ENCODE data around the gene GLIS1. TPM values are rescaled to one million over a fixed set of nuclear protein-coding genes. Genes with fewer than 3 reads are reported as not detected.

Gene GLIS1
- total RNA-seq, 4 donors from 2014 or later: 0.59 to 3.9 (median 0.75) TPM

DNA sequence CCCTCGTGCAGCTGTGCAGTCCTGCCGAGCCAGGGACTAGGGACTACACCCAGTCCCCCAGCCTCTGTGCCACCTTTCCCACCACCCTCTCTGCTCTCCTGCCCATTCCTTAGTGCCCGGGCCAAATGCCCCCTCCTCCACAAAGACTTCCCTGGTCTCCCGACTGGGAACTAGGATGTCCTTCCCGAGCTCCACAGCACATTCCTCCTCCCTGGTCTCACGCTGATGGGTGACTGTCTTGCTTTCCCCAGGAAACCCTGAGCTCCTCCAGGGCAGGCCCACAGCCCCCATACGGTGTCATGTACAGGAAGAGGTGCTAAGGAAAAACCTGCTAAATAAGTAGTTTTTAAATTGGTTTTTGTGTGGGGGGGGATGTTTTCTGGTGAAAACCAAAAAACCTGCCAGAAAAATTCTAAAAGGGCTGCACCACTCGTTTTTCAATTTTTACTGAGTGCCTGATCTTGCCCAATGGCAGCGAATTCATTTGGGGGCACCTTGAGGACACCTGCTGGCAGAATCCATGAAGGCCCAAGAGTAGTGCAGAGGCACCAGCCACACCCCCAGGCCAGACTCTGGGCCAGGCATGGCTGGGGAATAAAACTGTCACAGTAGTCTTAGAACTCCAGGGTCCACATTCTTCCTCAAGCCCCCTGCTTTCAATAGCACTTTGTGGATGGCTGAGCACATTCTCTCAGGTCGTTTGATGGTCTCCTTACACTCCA lies 50.4 kb downstream of the GLIS1 start:
- Histone ChIP-seq H3K4me1 (no peaks in the 10 kb centered on the region), H3K27ac (no peak overlapping the region), H3K36me3 (no peaks in the 10 kb centered on the region), H3K4me3 (no peak overlapping the region), H3K9me3 (no peaks in the 10 kb centered on the region), H3K27me3 (peaks cover 0 to 58% of the 10 kb centered on the region in 2 donors)
- DNase-seq (ENCODE audit: low spot score in 2 of 2): no peak
- WGBS, 2 donors: 60 to 68% methylated on average over 10 of the region's 10 CpGs
- TF ChIP-seq POLR2A (IDR thresholded peaks at IDR 0.05) (no peak), EP300 (IDR thresholded peaks at IDR 0.05) (no peak)
- TF ChIP-seq, protein P1, sequence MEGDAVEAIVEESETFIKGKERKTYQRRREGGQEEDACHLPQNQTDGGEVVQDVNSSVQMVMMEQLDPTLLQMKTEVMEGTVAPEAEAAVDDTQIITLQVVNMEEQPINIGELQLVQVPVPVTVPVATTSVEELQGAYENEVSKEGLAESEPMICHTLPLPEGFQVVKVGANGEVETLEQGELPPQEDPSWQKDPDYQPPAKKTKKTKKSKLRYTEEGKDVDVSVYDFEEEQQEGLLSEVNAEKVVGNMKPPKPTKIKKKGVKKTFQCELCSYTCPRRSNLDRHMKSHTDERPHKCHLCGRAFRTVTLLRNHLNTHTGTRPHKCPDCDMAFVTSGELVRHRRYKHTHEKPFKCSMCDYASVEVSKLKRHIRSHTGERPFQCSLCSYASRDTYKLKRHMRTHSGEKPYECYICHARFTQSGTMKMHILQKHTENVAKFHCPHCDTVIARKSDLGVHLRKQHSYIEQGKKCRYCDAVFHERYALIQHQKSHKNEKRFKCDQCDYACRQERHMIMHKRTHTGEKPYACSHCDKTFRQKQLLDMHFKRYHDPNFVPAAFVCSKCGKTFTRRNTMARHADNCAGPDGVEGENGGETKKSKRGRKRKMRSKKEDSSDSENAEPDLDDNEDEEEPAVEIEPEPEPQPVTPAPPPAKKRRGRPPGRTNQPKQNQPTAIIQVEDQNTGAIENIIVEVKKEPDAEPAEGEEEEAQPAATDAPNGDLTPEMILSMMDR (IDR thresholded peaks at IDR 0.05): no peak

GRCh38 chr1:53687901-53688300 lies 51.1 kb downstream of the GLIS1 start:
- H3K9me3 ChIP-seq: no peaks in the 10 kb centered on the region
- TF ChIP-seq POLR2A (IDR thresholded peaks at IDR 0.05) (no peak), EP300 (IDR thresholded peaks at IDR 0.05) (no peak)
- TF ChIP-seq, protein P1 (IDR thresholded peaks at IDR 0.05): no peak
- 65 to 76% methylated on average over 16 to 18 of the region's 19 CpGs for WGBS, 2 donors
- no peaks in the 10 kb centered on the region for H3K4me1 ChIP-seq
- no peak overlapping the region for H3K27ac ChIP-seq
- DNase-seq (ENCODE audit: low spot score in 2 of 2): no peak
- no peaks in the 10 kb centered on the region for H3K36me3 ChIP-seq
- H3K4me3 ChIP-seq: no peak overlapping the region
- peaks cover 0 to 58% of the 10 kb centered on the region in 2 donors for H3K27me3 ChIP-seq

DNA sequence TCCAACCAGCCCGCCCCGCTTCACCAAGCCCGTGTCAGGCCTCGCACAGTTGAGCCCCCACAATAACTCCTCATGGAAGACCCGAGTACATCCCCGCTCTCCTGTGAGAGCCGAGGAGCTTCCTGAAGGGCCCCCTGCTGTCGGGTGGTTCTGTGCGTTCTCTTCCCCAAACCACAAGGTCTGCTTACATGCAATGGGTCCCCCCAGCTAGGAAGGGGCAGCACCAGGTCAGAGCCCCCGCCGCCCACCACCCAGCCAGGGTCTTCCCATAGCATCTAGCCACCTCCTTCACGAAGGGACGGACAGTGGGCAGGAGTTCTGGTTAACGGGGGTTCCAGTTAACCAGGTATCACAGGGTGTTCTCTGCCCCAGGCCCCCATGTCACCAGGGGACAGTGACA lies 51.5 kb downstream of the GLIS1 start:
- TF ChIP-seq POLR2A (IDR thresholded peaks at IDR 0.05): no peak
- no peak for TF ChIP-seq EP300 (IDR thresholded peaks at IDR 0.05)
- TF ChIP-seq, protein P1 (IDR thresholded peaks at IDR 0.05): no peak
- no peak for DNase-seq (ENCODE audit: low spot score in 2 of 2)
- H3K4me1 ChIP-seq: no peaks in the 10 kb centered on the region
- WGBS, 2 donors: 84 to 90% methylated on average over 14 of the region's 14 CpGs
- no peak overlapping the region for H3K27ac ChIP-seq
- H3K27me3 ChIP-seq: peaks cover 0 to 58% of the 10 kb centered on the region in 2 donors
- no peak overlapping the region for H3K4me3 ChIP-seq
- no peaks in the 10 kb centered on the region for H3K36me3 ChIP-seq
- no peaks in the 10 kb centered on the region for H3K9me3 ChIP-seq

DNA sequence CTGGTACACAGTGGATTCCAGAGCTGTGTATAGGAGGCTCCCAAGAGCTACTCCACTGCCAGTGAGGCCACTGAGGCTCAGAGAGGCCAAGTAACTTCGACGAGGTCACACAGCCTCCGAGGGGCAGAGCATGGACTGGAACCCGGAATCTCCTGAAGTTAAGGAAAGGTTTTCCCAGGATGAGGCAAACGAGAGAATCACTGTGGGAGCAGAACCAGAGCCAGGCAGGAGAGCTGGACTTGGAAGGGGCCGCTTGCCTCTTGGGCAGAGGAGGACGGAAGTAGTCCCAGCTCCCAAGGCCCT lies 52.0 kb downstream of the GLIS1 start:
- TF ChIP-seq, protein P1 (IDR thresholded peaks at IDR 0.05): no peak
- TF ChIP-seq POLR2A (IDR thresholded peaks at IDR 0.05) (no peak), EP300 (IDR thresholded peaks at IDR 0.05) (no peak)
- WGBS, 2 donors: 90 to 95% methylated on average over 7 of the region's 7 CpGs
- no peaks in the 10 kb centered on the region for H3K36me3 ChIP-seq
- no peaks in the 10 kb centered on the region for H3K9me3 ChIP-seq
- H3K4me3 ChIP-seq: no peak overlapping the region
- H3K27me3 ChIP-seq: peaks cover 0 to 58% of the 10 kb centered on the region in 2 donors
- no peak for DNase-seq (ENCODE audit: low spot score in 2 of 2)
- H3K27ac ChIP-seq: no peak overlapping the region
- H3K4me1 ChIP-seq: peaks cover 0 to 4% (median 0%) of the 10 kb centered on the region in 4 donors

DNA sequence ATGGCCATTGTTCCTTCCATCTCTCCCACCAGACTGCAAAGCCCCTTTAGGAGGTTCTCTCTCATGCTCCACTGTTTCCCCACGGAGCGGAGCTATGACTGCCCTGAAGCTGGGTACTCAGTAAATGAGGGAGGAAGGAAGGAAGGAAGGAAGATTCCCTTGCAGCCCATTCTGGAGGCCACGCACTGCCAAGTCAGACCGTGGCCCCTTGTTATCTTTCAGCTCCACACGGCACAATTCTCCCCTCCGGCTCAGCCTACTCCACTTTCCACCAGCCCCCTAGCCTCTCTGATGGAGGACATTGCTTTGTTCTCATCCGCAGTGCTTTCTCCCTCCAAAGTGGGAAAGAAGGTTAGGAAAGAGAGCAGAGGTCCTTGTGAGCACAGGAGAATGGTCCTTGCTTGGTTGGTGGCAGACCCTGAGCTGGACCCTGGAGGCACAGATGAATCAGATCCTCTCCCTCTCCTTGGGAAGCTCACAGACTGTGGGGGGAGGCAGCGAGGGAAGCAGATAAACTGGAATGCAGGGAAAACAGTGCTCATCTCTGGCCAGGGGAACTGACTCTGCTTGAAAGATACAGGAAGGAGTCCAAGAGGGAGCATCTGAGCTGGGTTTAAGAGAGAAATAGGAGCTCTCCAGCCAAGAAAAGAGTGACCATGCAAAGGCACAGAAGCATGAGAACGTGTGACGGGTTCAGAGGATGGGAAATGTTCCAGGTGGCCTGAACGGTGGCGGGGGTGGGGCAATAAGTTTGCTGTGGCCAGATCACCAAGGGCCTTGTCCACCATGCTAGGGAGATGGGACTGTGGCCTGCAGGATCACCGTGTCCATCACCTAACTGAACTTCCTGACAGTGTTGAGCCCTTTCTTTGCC lies 52.6 kb downstream of the GLIS1 start:
- H3K4me1 ChIP-seq: peaks cover 0 to 8% (median 1%) of the 10 kb centered on the region in 4 donors
- WGBS, 2 donors: 47 to 66% methylated on average over 9 to 13 of the region's 13 CpGs
- H3K36me3 ChIP-seq: no peaks in the 10 kb centered on the region
- peaks cover 0 to 53% of the 10 kb centered on the region in 2 donors for H3K27me3 ChIP-seq
- DNase-seq (ENCODE audit: low spot score in 2 of 2): no peak
- no peaks in the 10 kb centered on the region for H3K9me3 ChIP-seq
- no peak overlapping the region for H3K27ac ChIP-seq
- no peak overlapping the region for H3K4me3 ChIP-seq
- no peak for TF ChIP-seq EP300 (IDR thresholded peaks at IDR 0.05)
- TF ChIP-seq, protein P1 (IDR thresholded peaks at IDR 0.05): no peak
- TF ChIP-seq POLR2A (IDR thresholded peaks at IDR 0.05): no peak
